Measurements from ENCODE around the gene RAET1G. TPM values are rescaled to one million over a fixed set of nuclear protein-coding genes. Genes with fewer than 3 reads are reported as not detected.
"Not testable (repeated sequence)": the region's sequence is repeated elsewhere in the genome, so short reads cannot be mapped to it uniquely, and the experiment has no call there.

Gene RAET1G
- polyA plus RNA-seq, 1 of the 3 experiments (the other 2 are of a cell fraction), result 2.5 TPM

DNA sequence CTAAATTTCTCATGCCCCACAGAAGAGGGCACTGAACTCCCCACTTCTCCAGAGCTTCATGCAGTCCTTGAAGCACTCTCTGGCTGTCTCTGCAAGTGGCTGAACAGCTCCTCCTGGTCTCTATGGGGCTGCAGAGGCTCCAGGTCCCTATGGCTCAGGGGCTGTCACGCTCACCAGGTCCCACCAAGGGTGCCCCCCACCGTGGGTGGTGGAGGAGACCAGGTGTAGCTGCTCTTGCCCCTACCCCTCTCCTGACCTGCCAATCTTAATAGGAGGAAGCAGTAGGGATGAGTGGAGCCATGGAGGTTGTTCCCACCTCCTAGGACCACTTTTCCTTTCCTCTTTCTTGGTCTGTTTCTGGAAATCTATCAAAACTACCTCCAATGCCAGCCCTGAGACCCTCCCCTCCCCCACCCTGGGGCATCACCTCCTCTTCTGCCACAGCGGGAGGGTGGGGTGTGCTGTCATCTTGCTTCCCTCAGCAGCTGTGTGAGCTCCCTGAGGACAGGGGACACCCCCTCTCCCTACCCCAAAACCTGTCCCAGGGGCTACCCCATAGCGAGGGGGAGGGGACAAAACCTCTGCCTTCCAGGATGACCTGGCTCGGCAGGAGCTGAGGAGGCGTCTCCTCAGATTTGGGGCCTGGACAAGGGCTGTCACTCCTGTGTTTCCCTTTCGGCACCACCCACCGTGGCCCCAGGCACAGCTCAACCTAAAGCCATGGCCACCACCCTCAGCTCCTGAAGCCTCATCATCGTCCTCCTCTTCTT is 13.0 kb downstream of the RAET1G start:
- 43% methylated on average over 7 of the region's 9 CpGs for WGBS (ENCODE audit: low lambda C conversion rate)
- H3K27me3 ChIP-seq (ENCODE audit: insufficient read depth), result no peaks in the 10 kb centered on the region
- CTCF ChIA-PET, result no interaction called here

DNA sequence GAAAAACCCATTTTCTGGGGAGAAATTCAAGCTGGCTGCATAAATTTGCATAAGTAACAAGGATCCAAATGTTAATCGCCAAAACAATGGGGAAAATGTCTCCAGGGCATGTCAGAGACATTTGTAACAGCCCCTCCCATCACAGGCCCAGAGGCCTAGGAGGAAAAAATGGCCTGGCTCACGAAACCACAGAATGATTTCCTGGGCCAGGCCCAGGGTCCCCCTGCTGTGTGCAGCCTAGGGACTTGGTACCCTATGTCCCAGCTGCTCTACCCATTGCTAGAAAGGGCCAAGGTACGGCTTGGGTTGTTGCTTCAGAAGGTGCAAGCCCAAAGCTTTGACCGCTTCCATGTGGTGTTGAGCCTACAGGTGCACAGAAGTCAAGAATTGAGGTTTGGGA is 14.4 kb downstream of the RAET1G start:
- DNase-seq; H2AFZ ChIP-seq (ENCODE audit: low read depth); H3F3A ChIP-seq (replicated peaks; ENCODE audit: insufficient read depth); H3K4me3 ChIP-seq (ENCODE audit: low read depth in 2 of 2, low read length in 1 of 2); H3K27me3 ChIP-seq (ENCODE audit: insufficient read depth); H3K9me2 ChIP-seq; H3K4me1 ChIP-seq (ENCODE audit: control insufficient read depth in 1 of 2, insufficient read depth in 2 of 2, low read depth in 1 of 2, low read length in 1 of 2); CTCF ChIA-PET; H3K36me3 ChIP-seq (replicated peaks in 1 of 2; ENCODE audit: control insufficient read depth in 1 of 2, insufficient read depth in 2 of 2, low read length in 1 of 2); H3K27ac ChIP-seq (ENCODE audit: low read depth in 2 of 2, low read length in 1 of 2); POLR2A ChIA-PET; H3K9ac ChIP-seq; H3K79me2 ChIP-seq (ENCODE audit: insufficient read depth); H4K20me1 ChIP-seq (ENCODE audit: insufficient read depth); H3K4me2 ChIP-seq; H3K9me3 ChIP-seq: not testable (repeated sequence)
- 12% methylated on average over 3 of the region's 4 CpGs for WGBS (ENCODE audit: low lambda C conversion rate)

More for the DNA sequence above, 13.0 kb downstream of the RAET1G start:
- no peaks in the 10 kb centered on the region for H3K9me3 ChIP-seq
- no peaks in the 10 kb centered on the region for H3K36me3 ChIP-seq (replicated peaks in 1 of 2; ENCODE audit: control insufficient read depth in 1 of 2, insufficient read depth in 2 of 2, low read length in 1 of 2)
- no peaks in the 10 kb centered on the region for H4K20me1 ChIP-seq (ENCODE audit: insufficient read depth)
- H3K27ac ChIP-seq (ENCODE audit: low read depth in 2 of 2, low read length in 1 of 2), result no peak overlapping the region
- H3K4me3 ChIP-seq (ENCODE audit: low read depth in 2 of 2, low read length in 1 of 2), result no peak overlapping the region
- no peak overlapping the region for H3K4me2 ChIP-seq
- no peak for DNase-seq
- no peaks in the 10 kb centered on the region for H3F3A ChIP-seq (replicated peaks; ENCODE audit: insufficient read depth)
- POLR2A ChIA-PET, result no interaction called here
- peaks cover 0 to 7% of the 10 kb centered on the region in 2 experiments; a peak in 1 of 4 replicates for H3K4me1 ChIP-seq (ENCODE audit: control insufficient read depth in 1 of 2, insufficient read depth in 2 of 2, low read depth in 1 of 2, low read length in 1 of 2)
- TF ChIP-seq TCF12 (IDR thresholded peaks at IDR 0.05) (no peak), POLR2AphosphoS5 (IDR thresholded peaks at IDR 0.05; ENCODE audit: low read depth, low read length) (no peak), RFX5 (IDR thresholded peaks at IDR 0.05; ENCODE audit: low read length) (no peak), MEF2A (IDR thresholded peaks at IDR 0.05; ENCODE audit: borderline replicate concordance, low read depth) (no peak), FOSL2 (IDR thresholded peaks at IDR 0.05; ENCODE audit: borderline replicate concordance, low read depth) (no peak), EP300 (IDR thresholded peaks at IDR 0.05; ENCODE audit: borderline replicate concordance in 1 of 2, low read depth in 1 of 2, low read length in 1 of 2) (no peak), TEAD4 (IDR thresholded peaks at IDR 0.05; ENCODE audit: borderline replicate concordance, insufficient read depth) (no peak), MXI1 (IDR thresholded peaks at IDR 0.05; ENCODE audit: low read depth, low read length) (no peak), RCOR1 (IDR thresholded peaks at IDR 0.05; ENCODE audit: low read length) (no peak), SIN3A (IDR thresholded peaks at IDR 0.05; ENCODE audit: borderline replicate concordance, low read depth, low read length) (no peak), RAD21 (IDR thresholded peaks at IDR 0.05; ENCODE audit: low read length) (no peak), NFIC (IDR thresholded peaks at IDR 0.05; ENCODE audit: borderline replicate concordance) (no peak), EZH2phosphoT487 (IDR thresholded peaks at IDR 0.05; ENCODE audit: borderline replicate concordance, low read depth) (no peak), NRF1 (IDR thresholded peaks at IDR 0.05; ENCODE audit: low read depth, low read length) (no peak)
- TF ChIP-seq, protein P1, sequence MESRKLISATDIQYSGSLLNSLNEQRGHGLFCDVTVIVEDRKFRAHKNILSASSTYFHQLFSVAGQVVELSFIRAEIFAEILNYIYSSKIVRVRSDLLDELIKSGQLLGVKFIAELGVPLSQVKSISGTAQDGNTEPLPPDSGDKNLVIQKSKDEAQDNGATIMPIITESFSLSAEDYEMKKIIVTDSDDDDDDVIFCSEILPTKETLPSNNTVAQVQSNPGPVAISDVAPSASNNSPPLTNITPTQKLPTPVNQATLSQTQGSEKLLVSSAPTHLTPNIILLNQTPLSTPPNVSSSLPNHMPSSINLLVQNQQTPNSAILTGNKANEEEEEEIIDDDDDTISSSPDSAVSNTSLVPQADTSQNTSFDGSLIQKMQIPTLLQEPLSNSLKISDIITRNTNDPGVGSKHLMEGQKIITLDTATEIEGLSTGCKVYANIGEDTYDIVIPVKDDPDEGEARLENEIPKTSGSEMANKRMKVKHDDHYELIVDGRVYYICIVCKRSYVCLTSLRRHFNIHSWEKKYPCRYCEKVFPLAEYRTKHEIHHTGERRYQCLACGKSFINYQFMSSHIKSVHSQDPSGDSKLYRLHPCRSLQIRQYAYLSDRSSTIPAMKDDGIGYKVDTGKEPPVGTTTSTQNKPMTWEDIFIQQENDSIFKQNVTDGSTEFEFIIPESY (IDR thresholded peaks at IDR 0.05; ENCODE audit: borderline replicate concordance, low read depth), result no peak
- TF ChIP-seq, protein P2, sequence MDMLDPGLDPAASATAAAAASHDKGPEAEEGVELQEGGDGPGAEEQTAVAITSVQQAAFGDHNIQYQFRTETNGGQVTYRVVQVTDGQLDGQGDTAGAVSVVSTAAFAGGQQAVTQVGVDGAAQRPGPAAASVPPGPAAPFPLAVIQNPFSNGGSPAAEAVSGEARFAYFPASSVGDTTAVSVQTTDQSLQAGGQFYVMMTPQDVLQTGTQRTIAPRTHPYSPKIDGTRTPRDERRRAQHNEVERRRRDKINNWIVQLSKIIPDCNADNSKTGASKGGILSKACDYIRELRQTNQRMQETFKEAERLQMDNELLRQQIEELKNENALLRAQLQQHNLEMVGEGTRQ (IDR thresholded peaks at IDR 0.05; ENCODE audit: borderline replicate concordance, low read depth, low read length), result no peak
- TF ChIP-seq, protein P3, sequence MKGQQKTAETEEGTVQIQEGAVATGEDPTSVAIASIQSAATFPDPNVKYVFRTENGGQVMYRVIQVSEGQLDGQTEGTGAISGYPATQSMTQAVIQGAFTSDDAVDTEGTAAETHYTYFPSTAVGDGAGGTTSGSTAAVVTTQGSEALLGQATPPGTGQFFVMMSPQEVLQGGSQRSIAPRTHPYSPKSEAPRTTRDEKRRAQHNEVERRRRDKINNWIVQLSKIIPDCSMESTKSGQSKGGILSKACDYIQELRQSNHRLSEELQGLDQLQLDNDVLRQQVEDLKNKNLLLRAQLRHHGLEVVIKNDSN (IDR thresholded peaks at IDR 0.05; ENCODE audit: borderline replicate concordance, low read depth), result no peak
- TF ChIP-seq, protein P4, sequence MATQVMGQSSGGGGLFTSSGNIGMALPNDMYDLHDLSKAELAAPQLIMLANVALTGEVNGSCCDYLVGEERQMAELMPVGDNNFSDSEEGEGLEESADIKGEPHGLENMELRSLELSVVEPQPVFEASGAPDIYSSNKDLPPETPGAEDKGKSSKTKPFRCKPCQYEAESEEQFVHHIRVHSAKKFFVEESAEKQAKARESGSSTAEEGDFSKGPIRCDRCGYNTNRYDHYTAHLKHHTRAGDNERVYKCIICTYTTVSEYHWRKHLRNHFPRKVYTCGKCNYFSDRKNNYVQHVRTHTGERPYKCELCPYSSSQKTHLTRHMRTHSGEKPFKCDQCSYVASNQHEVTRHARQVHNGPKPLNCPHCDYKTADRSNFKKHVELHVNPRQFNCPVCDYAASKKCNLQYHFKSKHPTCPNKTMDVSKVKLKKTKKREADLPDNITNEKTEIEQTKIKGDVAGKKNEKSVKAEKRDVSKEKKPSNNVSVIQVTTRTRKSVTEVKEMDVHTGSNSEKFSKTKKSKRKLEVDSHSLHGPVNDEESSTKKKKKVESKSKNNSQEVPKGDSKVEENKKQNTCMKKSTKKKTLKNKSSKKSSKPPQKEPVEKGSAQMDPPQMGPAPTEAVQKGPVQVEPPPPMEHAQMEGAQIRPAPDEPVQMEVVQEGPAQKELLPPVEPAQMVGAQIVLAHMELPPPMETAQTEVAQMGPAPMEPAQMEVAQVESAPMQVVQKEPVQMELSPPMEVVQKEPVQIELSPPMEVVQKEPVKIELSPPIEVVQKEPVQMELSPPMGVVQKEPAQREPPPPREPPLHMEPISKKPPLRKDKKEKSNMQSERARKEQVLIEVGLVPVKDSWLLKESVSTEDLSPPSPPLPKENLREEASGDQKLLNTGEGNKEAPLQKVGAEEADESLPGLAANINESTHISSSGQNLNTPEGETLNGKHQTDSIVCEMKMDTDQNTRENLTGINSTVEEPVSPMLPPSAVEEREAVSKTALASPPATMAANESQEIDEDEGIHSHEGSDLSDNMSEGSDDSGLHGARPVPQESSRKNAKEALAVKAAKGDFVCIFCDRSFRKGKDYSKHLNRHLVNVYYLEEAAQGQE (IDR thresholded peaks at IDR 0.05; ENCODE audit: low read depth, low read length), result no peak
- TF ChIP-seq, protein P5, sequence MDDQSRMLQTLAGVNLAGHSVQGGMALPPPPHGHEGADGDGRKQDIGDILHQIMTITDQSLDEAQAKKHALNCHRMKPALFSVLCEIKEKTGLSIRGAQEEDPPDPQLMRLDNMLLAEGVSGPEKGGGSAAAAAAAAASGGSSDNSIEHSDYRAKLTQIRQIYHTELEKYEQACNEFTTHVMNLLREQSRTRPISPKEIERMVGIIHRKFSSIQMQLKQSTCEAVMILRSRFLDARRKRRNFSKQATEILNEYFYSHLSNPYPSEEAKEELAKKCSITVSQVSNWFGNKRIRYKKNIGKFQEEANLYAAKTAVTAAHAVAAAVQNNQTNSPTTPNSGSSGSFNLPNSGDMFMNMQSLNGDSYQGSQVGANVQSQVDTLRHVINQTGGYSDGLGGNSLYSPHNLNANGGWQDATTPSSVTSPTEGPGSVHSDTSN (IDR thresholded peaks at IDR 0.05), result no peak
- no peaks in the 10 kb centered on the region for H3K79me2 ChIP-seq (ENCODE audit: insufficient read depth)
- H3K9ac ChIP-seq, result no peak overlapping the region
- H3K9me2 ChIP-seq, result no peaks in the 10 kb centered on the region
- H2AFZ ChIP-seq (ENCODE audit: low read depth), result no peak overlapping the region

Data from SK-N-SH (cell line).